ENCODE results near the gene DDX24.

GRCh38 chr14:94034886-94035285 lies 46.1 kb downstream of the DDX24 start:
- TF ChIP-seq CTCF (conservative IDR thresholded peaks at IDR 0.05; ENCODE audit: low read length) (no peak), EZH2phosphoT487 (IDR thresholded peaks at IDR 0.05; ENCODE audit: borderline replicate concordance, low read depth, low read length) (no peak)

All from OCI-LY7 (cell line).